Amniotic stem cell (primary cell): ENCODE results near the gene ZBTB16.

Source experiments
- DNase-seq: peaks from one replicate; lab custom pipeline; 2025; lab: John Stamatoyannopoulos, UW

ZBTB16 gene

GRCh38 chr11:114167771-114168448 lies 108.4 kb downstream of the ZBTB16 start:
- no peak for DNase-seq

GRCh38 chr11:114168691-114169090 lies 109.2 kb downstream of the ZBTB16 start:
- DNase-seq: no peak

- DNase-seq: no peak
Observed at GRCh38 chr11:114169321-114169749, 109.8 kb downstream of the ZBTB16 start.

GRCh38 chr11:114169821-114170220 lies 110.3 kb downstream of the ZBTB16 start:
- no peak for DNase-seq

GRCh38 chr11:114170226-114170625 lies 110.7 kb downstream of the ZBTB16 start:
- DNase-seq: no peak

GRCh38 chr11:114171257-114172054 lies 111.9 kb downstream of the ZBTB16 start:
- no peak for DNase-seq

GRCh38 chr11:114172055-114172861 lies 112.7 kb downstream of the ZBTB16 start:
- no peak for DNase-seq

GRCh38 chr11:114172871-114173444 lies 113.4 kb downstream of the ZBTB16 start:
- no peak for DNase-seq

GRCh38 chr11:114173843-114174242 lies 114.3 kb downstream of the ZBTB16 start:
- DNase-seq: no peak

GRCh38 chr11:114174712-114175495 lies 115.4 kb downstream of the ZBTB16 start:
- DNase-seq: no peak

GRCh38 chr11:114175706-114176105 lies 116.2 kb downstream of the ZBTB16 start:
- no peak for DNase-seq

- no peak for DNase-seq
Observed at GRCh38 chr11:114176321-114176720, 116.8 kb downstream of the ZBTB16 start.

GRCh38 chr11:114178656-114179055 lies 119.1 kb downstream of the ZBTB16 start:
- DNase-seq: no peak

GRCh38 chr11:114179234-114179941 lies 119.9 kb downstream of the ZBTB16 start:
- DNase-seq: no peak

- DNase-seq: no peak
Observed at GRCh38 chr11:114180301-114181055, 121.0 kb downstream of the ZBTB16 start.

- DNase-seq: no peak
Observed at GRCh38 chr11:114181195-114181594, 121.7 kb downstream of the ZBTB16 start.

GRCh38 chr11:114181752-114182151 lies 122.2 kb downstream of the ZBTB16 start:
- DNase-seq: no peak

- no peak for DNase-seq
Observed at GRCh38 chr11:114182471-114183043, 123.0 kb downstream of the ZBTB16 start.

- no peak for DNase-seq
Observed at GRCh38 chr11:114183044-114183511, 123.6 kb downstream of the ZBTB16 start.
